HG02571 (cell line): ENCODE measurements around the gene DSCAML1.

Experiments used
- ATAC-seq: cut with Tn5 transposase; IDR thresholded peaks from one replicate; pipeline ENCODE4 v1.9.1; 2021; ENCODE audit warnings: mild to moderate bottlenecking, moderate library complexity; ENCODE audit not compliant: unreplicated experiment

The DSCAML1 gene

DNA sequence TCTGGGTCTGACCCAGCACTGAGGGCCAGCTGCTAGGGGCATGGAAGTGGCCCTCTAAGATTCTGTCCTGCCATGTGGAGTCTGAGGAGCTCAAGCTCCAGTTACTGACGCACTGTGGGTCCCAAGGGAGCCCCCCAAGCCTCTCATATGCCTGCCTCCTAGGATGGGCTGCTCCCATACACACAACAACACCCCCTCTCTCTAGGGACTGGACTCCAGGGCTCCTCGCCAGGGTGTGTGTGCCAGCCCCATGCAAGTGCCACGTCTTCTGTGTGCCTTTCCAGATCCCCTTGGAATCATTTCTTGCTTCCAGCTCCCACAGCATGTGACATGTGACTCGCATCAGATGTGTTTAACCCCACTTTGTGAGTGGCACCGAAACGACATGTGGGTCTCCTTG lies 234.9 kb downstream of the DSCAML1 start:
- ATAC-seq: no peak

DNA sequence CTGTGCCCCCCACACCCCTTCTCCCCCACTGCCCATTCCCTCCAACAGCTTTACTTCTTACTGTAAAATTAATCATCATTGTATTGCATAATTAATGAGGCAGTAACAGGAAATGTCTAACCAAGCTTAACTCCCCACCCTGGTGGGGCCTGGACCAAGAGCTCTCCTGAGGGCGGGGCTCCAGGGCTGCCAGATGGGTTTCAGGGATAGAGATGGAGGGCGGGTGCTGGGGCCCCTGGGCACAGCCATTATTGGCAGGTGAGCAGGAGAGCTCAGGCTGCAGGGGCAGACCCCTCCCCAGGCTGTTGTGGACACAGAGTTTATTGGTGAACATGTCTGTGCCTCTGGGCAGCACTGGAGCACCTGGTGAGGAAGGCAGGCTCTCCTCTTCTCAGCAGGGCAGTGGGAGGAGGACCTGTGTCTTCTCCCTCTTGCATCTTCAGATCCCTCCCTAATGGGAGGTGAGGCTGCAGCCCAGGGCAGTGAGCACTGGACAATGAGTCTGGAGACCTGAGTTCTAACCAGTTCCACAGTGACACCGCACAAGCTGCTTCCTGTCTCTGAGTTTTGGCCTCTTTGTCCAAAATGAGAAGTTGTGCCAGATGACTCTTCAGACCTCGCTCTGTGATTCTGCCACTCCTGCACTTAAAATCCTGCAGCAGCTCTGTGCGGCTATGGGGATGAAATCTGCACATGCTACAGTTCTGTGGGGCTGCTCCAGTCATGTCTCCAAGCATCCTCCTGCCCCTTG lies 236.1 kb downstream of the DSCAML1 start:
- ATAC-seq: no peak

DNA sequence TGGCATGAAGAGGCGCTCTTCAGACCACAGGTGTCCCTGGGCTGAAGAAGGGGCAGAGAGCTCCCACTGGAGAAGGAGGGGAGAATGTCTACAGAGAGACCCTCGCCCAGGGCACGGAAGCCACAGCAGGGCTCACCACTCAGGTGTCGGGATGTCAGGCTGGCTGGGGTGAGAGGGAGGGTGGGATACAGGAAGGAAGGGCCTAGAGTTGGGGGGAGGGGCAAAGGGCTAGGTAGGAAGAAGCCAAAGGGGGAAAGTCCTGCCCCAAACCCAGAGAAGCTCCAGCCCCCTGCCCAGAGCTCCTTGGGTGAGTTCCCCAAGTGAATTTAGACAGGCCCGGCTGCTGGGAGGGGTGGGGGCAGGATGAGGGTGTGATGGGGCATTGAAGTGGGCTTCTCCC lies 237.3 kb downstream of the DSCAML1 start:
- ATAC-seq: no peak

DNA sequence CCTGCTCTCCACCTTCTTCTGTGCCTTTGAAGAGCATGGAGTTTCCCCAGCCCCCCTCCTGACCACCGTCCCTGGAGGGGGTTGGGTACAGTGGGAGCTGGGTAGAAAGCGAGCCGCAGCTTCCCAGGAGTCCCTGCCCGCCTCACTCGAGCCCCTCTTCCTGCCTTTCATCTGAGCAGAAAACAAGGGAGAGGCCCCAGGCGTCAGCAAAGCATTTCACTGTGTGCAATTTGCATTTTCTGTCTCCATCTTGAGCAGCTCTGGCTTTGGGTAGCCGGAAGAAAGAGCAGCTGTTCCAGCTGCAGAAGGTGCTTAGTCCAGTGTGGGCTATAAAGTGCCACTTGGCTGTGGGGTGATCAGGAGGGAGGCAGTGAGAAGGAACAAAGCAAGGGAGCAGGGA lies 239.7 kb downstream of the DSCAML1 start:
- no peak for ATAC-seq

DNA sequence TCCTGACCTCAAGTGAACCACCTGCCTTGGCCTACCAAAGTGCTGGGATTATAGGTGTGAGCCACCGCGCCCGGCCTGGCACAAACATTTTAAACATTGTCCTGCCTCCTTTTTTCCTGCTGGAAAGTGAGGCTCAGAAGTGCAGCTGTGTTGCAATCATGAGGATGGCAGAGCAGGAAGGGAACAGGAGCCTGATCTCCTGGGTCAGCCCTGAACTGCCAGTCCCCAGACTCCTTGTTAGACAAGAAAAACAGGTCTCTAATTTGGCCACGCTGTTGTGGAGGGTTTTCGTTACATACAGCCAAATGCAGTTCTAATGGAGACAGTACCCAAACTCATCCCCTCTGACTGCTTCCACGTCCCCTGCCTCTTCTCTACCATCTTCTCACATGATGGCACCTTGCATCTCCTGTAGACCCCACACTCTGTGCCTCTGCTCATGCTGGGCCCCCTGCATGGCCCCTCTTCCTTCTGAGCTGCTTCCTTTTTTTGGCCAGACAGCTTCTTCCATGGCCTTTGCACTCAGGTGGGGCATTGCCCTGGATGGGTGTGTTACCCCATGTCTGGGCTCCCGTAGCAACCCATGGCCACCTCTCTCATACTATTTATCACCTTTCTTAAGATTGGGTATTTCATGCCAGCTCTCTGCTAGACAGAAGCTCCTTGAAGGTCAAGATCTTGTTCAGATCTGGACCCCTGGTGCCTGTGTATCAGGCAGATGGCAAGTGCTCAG lies 242.2 kb downstream of the DSCAML1 start:
- ATAC-seq: no peak

DNA sequence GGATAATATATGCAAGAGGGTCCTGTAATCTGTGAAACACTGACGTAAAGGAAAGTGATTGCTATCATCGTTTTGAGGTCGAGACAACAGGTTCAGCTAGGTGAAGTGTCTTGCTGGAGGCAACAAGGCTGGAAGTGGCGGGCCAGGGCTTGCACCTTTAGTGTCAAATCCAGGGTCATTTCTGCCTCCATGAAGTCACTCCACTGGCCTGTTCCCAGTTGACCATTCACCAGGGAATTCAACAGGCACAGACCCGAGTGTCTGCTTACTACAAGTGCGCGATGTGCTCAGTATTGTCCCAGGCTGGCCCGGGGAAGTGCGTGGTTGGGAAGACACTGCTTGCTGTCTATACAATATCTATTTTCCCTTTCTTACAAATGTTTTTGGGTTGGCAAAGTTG lies 244.4 kb downstream of the DSCAML1 start:
- no peak for ATAC-seq

DNA sequence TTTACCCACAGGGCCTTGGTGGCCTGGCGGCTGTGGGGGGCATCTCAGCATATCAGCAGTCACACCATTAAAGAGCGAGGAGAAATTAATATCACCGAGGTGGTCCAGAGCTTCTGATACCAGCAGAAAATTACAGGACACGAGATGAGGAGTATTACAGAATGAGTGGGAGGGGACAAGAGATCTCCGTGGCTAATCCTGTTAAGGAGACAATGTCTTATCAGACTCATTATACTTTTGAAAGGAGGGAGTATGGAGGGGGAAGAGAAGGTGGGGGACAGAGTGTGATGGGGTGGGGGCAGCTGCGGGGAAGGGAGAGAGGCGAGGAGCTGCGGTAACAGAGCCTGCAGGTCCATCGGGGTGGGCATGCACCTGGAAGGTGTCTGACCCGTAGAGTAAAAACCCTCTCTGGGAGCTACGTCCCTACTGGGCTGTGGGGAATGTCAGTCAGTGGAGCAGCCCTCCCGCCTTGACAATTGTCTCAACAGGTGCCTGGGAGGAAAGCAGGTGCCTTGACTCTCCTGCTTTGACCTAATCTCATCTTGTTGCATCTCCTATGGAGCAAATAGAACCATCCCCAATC lies 245.2 kb downstream of the DSCAML1 start:
- no peak for ATAC-seq

DNA sequence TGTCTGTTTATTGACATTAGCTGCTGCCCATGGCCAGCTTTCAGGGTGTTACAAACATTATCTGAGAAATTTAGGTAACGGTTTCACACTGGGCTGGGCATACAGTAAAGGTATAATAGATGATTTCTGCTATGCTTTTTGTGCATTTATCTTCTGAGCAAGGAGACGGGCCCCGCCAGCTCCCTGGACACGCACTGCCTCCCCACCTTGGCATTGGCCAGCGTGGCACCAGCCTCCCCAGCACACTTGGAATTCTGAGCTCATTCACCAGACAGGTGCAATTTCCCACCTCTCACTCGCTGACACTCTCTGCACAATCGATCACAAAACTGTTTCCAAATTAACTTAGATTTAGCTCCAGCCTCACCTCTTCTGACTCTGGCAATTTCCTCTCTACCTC lies 246.6 kb downstream of the DSCAML1 start:
- ATAC-seq: no peak

DNA sequence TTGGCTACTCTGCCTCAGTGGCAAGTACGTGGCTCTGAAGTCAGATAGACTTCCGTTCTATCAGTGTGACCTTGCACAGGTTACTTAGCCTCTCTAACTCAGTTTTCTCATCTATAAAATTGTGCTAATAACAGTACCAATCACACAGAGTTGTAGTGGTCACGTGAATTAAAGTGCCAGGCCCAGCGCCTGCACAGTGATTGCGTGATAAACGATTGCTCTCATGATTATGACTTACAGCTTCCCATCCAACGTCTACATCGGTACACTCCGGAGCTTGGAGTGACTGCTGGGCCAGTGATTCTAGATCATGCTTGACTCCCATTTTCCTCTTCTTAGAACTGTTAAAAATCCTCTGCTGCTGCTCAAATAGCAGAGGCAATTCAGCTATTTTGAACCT lies 247.6 kb downstream of the DSCAML1 start:
- no peak for ATAC-seq

DNA sequence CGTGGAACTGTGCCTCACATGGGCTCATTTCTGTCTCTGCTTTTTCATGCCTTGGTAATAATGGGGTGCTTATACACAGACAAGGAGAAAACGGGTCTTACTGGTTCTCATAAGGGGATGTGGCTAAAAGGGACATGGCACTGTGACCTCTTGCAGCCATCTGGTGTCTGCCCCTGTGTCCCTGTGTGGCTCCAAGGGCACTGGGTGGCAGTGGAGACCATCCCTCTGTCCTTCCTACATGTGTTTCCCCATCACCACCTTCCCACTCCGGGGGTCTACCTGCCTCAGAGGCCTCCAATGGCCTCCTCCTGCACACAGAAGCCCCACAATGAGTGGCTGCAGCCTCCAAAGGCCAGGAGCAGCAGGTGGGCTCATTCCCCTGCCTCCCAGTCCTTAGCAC lies 248.1 kb downstream of the DSCAML1 start:
- no peak for ATAC-seq

DNA sequence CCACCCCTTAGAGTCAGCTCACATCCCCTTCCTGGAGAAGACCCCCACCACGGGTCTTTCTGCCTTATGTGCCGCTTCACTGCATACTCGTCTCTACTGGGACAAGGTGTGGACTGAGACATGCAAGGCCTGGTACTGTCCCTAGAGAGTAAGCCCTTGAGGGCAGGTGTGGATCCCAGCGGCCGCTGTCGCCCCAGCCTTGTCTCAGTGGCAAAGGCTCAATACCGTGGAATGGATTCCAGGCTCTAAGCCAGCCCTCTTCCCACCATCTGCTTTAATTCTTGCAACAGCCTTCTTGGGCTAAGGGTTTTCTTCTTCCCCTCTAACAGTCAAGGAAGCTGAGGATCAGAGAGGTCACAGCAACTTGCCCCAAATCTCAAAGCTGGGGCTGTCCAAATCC lies 249.1 kb downstream of the DSCAML1 start:
- no peak for ATAC-seq

DNA sequence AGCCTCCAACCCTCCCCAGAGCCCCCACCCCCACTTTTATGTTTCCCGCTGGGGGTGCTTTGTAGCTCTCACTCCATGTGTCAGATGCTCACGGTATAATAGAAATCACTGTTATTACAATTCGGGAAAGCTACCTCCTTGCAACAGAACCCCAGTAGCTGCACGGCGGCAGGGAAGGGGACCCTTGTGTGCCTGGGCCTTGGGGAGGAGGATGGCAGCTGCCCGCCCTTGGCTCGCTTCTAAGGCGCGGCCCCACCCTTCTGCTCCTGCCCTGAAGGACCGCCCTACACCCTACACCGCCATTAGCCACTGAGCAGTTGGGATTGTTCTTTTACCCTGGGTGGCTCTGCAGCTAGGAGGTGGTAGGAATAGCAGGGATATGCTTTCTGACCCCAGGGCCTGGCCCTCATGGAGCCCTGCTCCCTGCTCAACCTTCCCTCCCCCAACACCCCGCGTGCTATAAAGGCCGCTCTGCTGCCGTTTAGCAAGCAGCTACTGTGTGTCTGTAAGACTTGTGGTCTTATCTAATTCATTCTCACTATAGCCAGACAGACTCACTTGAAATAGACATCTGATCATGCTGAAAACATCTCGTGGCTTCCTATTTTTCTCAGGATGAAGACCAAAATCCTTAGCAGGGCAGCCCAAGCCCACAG lies 249.7 kb downstream of the DSCAML1 start:
- no peak for ATAC-seq

DNA sequence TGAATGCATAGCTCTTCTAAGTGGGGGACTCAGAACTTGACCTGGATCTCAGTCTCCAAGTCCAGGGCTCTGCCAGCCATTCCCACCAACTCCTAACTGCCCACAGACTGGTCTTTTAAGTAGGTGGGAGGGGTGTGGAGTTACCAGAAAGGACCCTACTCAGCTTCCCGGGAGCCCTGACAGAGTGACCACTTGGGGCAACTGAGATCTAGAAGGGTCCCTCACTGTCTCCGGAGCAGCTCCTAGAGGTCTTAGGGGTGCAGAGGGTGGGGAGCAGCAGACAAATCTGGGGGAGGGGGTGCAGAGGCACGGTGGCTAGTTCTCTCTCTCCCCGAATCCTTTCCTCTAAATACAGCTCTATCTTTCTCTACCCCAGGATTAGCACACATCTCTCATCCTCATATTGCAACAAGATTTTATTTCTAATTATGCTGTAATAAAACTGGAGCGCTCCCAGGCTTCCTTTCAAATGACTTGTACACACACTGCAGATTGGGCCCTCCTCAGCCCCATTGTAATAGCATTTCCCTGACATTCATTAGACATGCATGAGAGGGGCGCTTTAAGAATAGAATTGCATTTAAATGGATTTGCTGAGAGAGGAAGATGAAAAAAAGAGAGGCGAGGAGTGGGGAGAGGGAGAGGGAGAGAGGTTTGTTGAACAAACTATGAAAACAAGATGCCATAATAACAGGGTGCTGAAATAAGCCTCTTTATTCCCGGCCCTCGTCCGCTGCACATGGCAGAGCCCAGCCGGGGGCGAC lies 250.4 kb downstream of the DSCAML1 start:
- ATAC-seq: no peak

DNA sequence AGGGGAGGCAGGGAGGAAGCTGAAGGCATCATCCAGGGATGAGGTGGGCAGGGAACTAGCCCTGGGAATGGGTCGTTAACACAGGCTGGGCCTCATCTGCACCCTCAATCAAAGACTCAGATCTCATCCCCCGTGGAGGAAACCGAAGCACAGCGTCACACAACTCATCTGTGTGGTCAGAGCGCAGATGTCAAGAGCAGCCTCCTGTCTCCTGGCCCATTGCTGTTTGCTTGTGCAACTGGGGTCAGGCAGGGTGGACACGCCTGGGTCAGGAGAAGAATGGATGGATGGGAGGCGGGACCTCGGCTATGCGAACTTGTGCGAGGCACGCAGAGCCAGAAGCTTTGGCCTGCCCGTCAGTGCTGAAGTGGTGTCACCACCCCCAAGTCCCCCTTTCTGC lies 251.3 kb downstream of the DSCAML1 start:
- no peak for ATAC-seq

DNA sequence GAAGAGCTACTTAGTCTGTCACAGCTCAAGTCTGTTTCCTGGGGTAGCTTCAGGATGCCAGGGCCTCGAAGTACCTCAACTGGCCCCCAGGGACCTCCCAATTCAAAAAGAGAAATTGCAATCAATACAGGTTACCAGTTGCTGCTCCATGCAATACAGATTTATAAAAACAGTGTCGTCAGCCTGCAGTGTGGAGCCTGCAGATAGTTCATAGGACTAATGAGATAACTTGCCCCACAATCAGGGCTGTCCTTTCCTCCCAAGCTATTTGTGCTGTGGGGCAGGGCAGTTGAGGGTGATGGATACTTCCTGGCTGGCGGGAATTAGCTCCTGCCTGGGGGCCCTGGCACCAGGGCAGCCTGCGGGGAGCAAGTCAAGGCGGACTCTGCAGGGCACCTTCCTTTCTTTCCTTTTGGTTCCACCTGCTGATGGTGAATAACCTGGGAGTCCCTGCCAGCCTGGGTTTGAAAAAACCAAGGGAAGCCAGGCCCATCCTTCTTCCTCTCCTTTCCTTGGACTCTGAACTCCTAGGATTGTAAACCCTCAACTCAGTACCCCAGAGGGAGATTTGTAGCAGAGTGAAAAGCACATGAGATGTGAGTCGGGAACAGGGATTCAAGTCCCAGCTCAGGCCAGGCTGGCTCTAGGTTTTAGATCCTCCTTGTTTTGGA lies 252.8 kb downstream of the DSCAML1 start:
- ATAC-seq: no peak

DNA sequence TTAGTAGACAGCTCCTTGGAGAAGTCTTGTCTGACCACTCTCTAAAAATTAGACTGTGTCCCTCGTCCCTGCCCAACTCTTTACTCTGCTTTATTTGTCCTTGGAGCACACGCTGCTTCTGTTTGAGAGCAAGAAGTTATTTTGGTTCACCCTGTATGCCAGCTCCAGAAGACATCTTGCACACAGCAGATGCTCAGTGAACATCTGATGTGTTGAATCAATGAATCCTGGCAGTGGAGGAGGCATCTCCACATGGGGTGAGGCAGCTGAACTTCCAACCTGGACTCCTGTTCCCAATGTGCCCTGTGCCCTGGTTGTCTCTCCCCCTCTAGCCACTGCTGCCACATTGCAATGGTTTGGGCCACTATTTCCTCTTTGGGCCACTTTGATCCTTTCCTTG lies 255.8 kb downstream of the DSCAML1 start:
- no peak for ATAC-seq

DNA sequence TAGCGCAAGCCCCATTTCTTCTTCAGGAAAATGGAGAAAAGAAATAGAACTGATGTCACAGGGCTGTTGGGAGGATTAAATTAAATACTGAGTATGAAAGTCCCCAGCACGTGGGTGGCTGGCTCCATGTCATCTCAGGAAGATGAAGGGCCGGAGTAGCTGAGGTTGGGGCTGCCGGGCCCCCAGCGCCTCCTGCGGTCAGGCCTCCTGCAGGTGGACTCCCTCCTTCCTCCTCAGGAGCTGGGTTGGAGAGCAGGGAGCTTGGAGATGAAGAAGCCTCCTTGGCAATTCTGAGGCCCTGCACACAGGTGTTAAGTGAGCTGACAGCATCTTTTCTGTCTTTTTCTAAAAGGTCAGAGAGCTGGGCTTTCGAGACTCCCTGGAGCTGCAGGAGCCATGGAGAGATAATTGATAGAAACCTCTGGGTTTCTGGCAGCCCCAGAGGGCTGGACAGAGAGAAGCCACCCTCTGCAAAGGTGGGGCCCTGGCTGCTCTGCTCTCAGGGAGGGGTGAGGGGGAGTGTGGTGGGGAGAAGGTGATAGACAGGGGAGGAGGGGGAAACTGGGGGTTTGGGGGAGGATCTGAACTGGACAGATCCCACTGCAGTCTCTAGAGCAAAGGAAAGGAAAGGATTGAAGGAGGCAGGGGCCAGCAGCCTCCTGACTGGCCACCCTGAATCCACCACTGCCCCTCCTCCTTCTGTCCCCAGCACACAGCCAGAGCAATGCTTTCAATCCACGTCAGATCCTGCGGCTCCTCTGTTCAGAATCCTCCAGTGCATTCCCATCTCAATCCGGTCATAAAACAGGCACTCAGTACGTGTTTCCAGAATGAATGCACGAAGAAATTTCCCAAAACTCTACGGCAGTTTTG lies 258.5 kb downstream of the DSCAML1 start:
- ATAC-seq: no peak

DNA sequence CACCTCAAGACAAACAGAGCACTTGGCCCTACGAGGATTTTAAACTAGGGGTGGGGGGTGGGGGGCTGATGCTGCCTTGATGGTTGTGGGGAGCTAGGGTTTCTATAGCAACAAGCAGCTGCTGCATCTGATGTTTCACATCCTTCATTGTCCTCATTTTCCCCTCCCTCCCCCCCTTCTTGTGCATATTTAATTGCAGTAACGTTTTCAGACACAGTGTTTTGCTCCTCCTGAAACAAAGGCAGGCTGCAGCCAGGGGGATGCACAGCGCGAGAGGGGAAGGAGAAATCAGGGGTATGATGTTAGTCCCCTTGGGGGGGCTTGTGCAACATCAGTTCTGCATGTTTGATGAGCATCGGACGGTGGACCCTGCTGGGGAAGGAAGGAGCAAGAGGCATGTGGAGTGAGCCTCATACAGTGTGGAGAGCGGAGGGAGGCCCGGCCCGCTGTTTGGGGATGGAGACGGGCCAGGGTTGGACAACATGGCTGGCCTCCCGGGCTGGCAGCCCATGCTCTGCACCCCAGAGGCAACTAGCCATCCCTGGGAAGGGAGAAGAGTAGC lies 261.1 kb downstream of the DSCAML1 start:
- no peak for ATAC-seq

DNA sequence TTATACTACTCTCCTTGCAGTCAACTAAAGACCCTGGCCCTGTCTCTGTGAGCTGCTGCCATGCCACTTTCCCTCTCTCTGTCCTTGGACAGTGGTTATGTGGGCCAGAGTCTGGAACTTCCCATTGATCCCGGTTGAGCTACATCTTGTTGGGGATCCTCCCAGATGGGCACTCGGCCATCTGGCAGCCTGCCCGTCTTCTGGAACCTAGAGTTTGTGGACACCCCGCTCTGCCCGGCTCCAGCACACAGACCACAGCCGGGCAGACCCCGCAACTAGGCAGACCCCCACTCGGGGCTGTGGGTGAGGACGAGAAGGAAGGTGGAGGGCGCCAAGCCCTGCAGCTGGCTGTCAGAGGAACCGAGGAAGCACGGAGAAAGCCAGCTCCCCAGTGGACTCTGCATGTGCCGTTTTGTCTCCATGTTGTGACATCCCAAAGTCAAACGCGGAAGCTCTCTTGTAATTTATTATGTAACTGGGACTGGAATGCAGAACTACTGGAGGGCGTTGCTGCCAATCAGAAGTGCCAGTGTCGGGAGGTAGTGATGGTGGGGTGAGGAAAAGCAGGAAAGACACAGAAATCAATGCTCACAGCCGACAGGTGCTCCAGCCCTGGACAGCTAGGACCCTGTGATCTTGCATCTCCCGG lies 261.7 kb downstream of the DSCAML1 start:
- no peak for ATAC-seq
